HEK293 (cell line): ENCODE data around the gene TTLL13.

Experiments
- CTCF ChIA-PET: fragments of 350-600 bp; formaldehyde crosslinking; extraction: SDS; loops from one replicate; lab custom pipeline; 2021; ENCODE audit warnings: antibody characterized with exemption; lab: Yijun Ruan, JAX
- POLR2A ChIA-PET: fragments of 300-600 bp; formaldehyde crosslinking; extraction: SDS; loops from one replicate; lab custom pipeline; 2020; ENCODE audit warnings: antibody characterized with exemption, inconsistent platforms; lab: Yijun Ruan, JAX
- H3K27ac ChIP-seq: fragments of 200-500 bp; sonication (Bioruptor generic); 2 replicates; pipeline ENCODE4 v1.5.1; 2014; ENCODE audit warnings: low read depth, low read length, control low read depth, inconsistent platforms; ENCODE audit errors: extremely low read depth
- H3K36me3 ChIP-seq, 2 experiments: fragments of 200-500 bp in 1 of 2; sonication (Bioruptor generic) in 1 of 2; 1 replicate in 1 of 2; 2 replicates in 1 of 2; pipeline ENCODE4 v1.5.1; 2014 to 2017; ENCODE audit warnings: inconsistent platforms in 2 of 2, low read length in 2 of 2; ENCODE audit not compliant: control insufficient read depth in 2 of 2, insufficient read depth in 1 of 2
- H3K4me1 ChIP-seq: fragments of 200-500 bp; sonication (Bioruptor generic); 2 replicates; pipeline ENCODE4 v1.5.1; 2014; ENCODE audit warnings: mild to moderate bottlenecking, low read length, inconsistent platforms; ENCODE audit not compliant: control insufficient read depth, insufficient read depth
- H3K4me3 ChIP-seq: 2 replicates; pipeline ENCODE4 v1.5.1; 2011; ENCODE audit warnings: low read depth, mild to moderate bottlenecking, control low read depth, low read length, moderate library complexity
- H3K9me3 ChIP-seq: fragments of 200-500 bp; sonication (Bioruptor generic); 2 replicates; pipeline ENCODE4 v1.5.1; 2014; ENCODE audit warnings: low read depth, low read length, inconsistent platforms; ENCODE audit not compliant: control insufficient read depth, insufficient read depth
- IKZF3 ChIP-seq: fragments of 450-650 bp; IDR thresholded peaks from 2 replicates; pipeline ENCODE4 v1.5.0; 2018; ENCODE audit warnings: missing biosample characterization, mild to moderate bottlenecking, missing genetic modification characterization, moderate library complexity
- KLF16 ChIP-seq: fragments of 450-650 bp; formaldehyde crosslinking; IDR thresholded peaks from 2 replicates; pipeline ENCODE4 v1.5.1; 2017; ENCODE audit warnings: missing biosample characterization, missing genetic modification characterization
- PRDM10 ChIP-seq: fragments of 450-650 bp; formaldehyde crosslinking; IDR thresholded peaks from 2 replicates; pipeline ENCODE4 v1.5.1; 2016; ENCODE audit warnings: missing biosample characterization, missing genetic modification characterization
- SP2 ChIP-seq: fragments of 450-650 bp; formaldehyde crosslinking; IDR thresholded peaks from 2 replicates; pipeline ENCODE4 v1.5.1; 2016; ENCODE audit warnings: missing biosample characterization, missing genetic modification characterization
- SP3 ChIP-seq: fragments of 450-650 bp; formaldehyde crosslinking; IDR thresholded peaks from 2 replicates; pipeline ENCODE4 v1.5.1; 2016; ENCODE audit warnings: missing biosample characterization, missing genetic modification characterization
- ZBTB11 ChIP-seq: fragments of 450-650 bp; formaldehyde crosslinking; conservative IDR thresholded peaks from 2 replicates; pipeline ENCODE4 v1.5.1; 2016; ENCODE audit warnings: low read depth, missing biosample characterization, missing genetic modification characterization
- ZNF335 ChIP-seq: fragments of 450-650 bp; formaldehyde crosslinking; conservative IDR thresholded peaks from 2 replicates; pipeline ENCODE4 v1.5.1; 2016; ENCODE audit warnings: missing biosample characterization, missing genetic modification characterization
- ZNF350 ChIP-seq: fragments of 450-650 bp; formaldehyde crosslinking; IDR thresholded peaks from 2 replicates; pipeline ENCODE4 v1.5.0; 2017; ENCODE audit warnings: missing biosample characterization, mild to moderate bottlenecking, missing genetic modification characterization
- ZNF548 ChIP-seq: fragments of 450-650 bp; formaldehyde crosslinking; IDR thresholded peaks from 2 replicates; pipeline ENCODE4 v1.5.1; 2016; ENCODE audit warnings: missing biosample characterization, missing genetic modification characterization
- ZNF561 ChIP-seq: fragments of 450-650 bp; IDR thresholded peaks from 2 replicates; pipeline ENCODE4 v1.5.1; 2018; ENCODE audit warnings: missing biosample characterization, missing genetic modification characterization, borderline replicate concordance
- ZNF792 ChIP-seq: fragments of 450-650 bp; formaldehyde crosslinking; IDR thresholded peaks from 2 replicates; pipeline ENCODE4 v1.5.1; 2016; ENCODE audit warnings: missing biosample characterization, missing genetic modification characterization
- TF ChIP-seq, protein P1 (sequence below): fragments of 450-650 bp; formaldehyde crosslinking; IDR thresholded peaks from 2 replicates; pipeline ENCODE4 v1.5.1; 2016; ENCODE audit warnings: missing biosample characterization, missing genetic modification characterization

TTLL13 gene

DNA sequence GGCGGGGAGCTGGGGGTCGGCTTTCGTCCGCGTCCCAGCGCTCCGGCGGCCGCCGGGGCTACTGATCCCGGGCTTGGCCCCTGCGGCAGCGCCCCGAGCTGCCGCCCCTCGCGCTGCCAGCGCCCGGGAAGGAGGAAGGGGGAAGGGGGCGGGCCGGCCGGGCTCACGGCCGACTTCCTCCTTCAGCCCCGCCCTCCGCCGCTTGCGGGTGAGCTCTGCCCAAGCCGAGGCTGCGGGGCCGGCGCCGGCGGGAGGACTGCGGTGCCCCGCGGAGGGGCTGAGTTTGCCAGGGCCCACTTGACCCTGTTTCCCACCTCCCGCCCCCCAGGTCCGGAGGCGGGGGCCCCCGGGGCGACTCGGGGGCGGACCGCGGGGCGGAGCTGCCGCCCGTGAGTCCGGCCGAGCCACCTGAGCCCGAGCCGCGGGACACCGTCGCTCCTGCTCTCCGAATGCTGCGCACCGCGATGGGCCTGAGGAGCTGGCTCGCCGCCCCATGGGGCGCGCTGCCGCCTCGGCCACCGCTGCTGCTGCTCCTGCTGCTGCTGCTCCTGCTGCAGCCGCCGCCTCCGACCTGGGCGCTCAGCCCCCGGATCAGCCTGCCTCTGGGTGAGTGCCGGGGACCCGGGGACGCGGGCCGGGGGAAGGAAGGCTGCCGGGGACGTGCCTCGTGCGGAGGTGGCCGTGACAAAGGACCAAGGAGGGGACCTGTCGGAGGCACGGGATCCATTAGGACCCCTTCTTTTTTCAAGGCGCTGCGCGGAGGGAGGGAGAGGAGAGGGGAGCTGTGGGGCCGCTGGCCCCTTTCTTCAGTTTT lies 48.0 kb upstream of the TTLL13 start, which contains the start of gene SEMA4B (continued):
- peak; percentile 7; the same call in 1 of the 2 replicates for TF ChIP-seq PRDM10
- TF ChIP-seq ZNF350 = no peak
- TF ChIP-seq, protein P1, sequence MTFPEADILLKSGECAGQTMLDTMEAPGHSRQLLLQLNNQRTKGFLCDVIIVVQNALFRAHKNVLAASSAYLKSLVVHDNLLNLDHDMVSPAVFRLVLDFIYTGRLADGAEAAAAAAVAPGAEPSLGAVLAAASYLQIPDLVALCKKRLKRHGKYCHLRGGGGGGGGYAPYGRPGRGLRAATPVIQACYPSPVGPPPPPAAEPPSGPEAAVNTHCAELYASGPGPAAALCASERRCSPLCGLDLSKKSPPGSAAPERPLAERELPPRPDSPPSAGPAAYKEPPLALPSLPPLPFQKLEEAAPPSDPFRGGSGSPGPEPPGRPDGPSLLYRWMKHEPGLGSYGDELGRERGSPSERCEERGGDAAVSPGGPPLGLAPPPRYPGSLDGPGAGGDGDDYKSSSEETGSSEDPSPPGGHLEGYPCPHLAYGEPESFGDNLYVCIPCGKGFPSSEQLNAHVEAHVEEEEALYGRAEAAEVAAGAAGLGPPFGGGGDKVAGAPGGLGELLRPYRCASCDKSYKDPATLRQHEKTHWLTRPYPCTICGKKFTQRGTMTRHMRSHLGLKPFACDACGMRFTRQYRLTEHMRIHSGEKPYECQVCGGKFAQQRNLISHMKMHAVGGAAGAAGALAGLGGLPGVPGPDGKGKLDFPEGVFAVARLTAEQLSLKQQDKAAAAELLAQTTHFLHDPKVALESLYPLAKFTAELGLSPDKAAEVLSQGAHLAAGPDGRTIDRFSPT = peak; percentile 23; the same call in 1 of the 2 replicates
- TF ChIP-seq ZNF561 (tag by site-specific recombination) = peak; percentile 72
- no peak for TF ChIP-seq ZNF548 (tag by site-specific recombination)
- 0 out of 2 replicates have a peak, but pooled peaks have one; percentile 30 for TF ChIP-seq ZBTB11 (tag by site-specific recombination)
- TF ChIP-seq KLF16 (tag by site-specific recombination) = no peak; the same call in 1 of the 2 replicates

DNA sequence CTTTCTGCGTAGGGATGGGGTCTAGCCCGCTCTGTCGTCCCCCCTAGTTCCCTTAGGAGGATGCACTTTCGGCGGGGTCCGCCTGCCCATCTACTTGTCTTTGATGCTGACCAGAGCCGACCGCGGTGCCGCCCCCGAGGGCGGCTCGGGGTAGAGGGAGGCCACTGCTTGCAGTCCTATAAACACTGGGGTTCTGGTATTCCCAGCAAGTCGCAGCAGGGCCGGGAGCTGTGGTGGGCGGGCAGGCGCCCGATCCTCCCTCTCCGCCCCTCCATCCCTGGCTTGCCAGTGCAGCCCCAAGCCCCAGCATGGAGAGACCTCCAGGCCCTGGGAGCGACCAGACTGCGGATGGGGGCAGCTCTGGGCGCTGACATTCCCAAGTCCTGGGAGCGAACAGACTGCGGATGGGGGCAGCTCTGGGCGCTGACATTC lies 47.4 kb upstream of the TTLL13 start:
- peak; percentile 60 for TF ChIP-seq SP2 (tag by site-specific recombination)
- 0 out of 2 replicates have a peak, but pooled peaks have one; percentile 10 for TF ChIP-seq IKZF3 (tag by site-specific recombination)
- TF ChIP-seq SP3 (tag by site-specific recombination) = 0 out of 2 replicates have a peak, but pooled peaks have one; percentile 19
- peak; percentile 17; the same call in 1 of the 2 replicates for TF ChIP-seq ZNF335 (tag by site-specific recombination)
- TF ChIP-seq ZNF792 (tag by site-specific recombination) = no peak
- CTCF ChIA-PET = interaction anchor here (0.7 to 3.5 kb wide), 6 partner anchors 12 to 730 kb away, joined by 3 to 20 read pairs (median 4); no protein-coding TSS in a partner anchor
- H3K9me3 ChIP-seq = no peaks in the 10 kb centered on the region
- peaks cover 8% of the 10 kb centered on the region for H3K4me1 ChIP-seq
- POLR2A ChIA-PET = interaction anchor here (1.2 to 4.3 kb wide), 11 partner anchors 10 to 47 kb away, joined by 4 to 48 read pairs (median 7); partner anchors contain the start of genes CIB1, GDPGP1 and TTLL13
- H3K36me3 ChIP-seq = no peaks in the 10 kb centered on the region
- peak overlapping the region; percentile 67 for H3K4me3 ChIP-seq
- H3K27ac ChIP-seq = no peak overlapping the region; the same call in 1 of the 2 replicates
